Measurements from ENCODE around the gene SORCS2.

DNA sequence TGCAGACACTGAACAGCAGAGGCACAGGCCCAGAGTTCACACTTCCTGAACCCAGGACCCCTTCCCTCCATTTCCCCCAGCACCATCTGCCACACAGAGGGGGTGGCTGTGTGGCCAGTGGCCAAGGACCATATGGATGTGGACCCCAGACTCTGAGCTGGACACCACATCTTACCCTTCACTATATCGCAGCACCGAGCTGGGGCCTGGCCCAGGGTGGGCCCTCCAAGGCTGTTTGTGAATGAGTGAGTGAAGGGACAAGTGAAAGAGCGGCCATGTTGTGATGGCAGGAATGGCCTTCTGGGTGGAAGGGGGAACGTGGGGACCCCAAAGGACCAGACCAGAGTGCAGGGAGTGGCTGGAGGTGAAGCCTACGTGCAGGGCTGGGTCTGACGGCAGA is 498.7 kb downstream of the SORCS2 start:
- no peak for TF ChIP-seq POLR2A (IDR thresholded peaks at IDR 0.05)
- TF ChIP-seq, protein P1, sequence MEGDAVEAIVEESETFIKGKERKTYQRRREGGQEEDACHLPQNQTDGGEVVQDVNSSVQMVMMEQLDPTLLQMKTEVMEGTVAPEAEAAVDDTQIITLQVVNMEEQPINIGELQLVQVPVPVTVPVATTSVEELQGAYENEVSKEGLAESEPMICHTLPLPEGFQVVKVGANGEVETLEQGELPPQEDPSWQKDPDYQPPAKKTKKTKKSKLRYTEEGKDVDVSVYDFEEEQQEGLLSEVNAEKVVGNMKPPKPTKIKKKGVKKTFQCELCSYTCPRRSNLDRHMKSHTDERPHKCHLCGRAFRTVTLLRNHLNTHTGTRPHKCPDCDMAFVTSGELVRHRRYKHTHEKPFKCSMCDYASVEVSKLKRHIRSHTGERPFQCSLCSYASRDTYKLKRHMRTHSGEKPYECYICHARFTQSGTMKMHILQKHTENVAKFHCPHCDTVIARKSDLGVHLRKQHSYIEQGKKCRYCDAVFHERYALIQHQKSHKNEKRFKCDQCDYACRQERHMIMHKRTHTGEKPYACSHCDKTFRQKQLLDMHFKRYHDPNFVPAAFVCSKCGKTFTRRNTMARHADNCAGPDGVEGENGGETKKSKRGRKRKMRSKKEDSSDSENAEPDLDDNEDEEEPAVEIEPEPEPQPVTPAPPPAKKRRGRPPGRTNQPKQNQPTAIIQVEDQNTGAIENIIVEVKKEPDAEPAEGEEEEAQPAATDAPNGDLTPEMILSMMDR (IDR thresholded peaks at IDR 0.05): no peak

Data from Peyer's patch (tissue), 4 donors.